Left ventricle myocardium inferior (tissue), 1 donor: ENCODE results near the gene CCDC106. TPM values are rescaled to one million over a fixed set of nuclear protein-coding genes. Genes with fewer than 3 reads are reported as not detected.
A peak's percentile ranks its signal among the peaks of the same experiment; 100 is the strongest.

ENCODE experiments used
- DNase-seq: peaks from one replicate; pipeline ENCODE4 v3.0.0-alpha.2; 2020
- H3K27ac ChIP-seq: fragments of 200-600 bp; replicated peaks from 2 replicates; pipeline ENCODE4 v1.8.0; 2021
- H3K27me3 ChIP-seq: fragments of 200-600 bp; 2 replicates; pipeline ENCODE4 v1.8.0; 2021; ENCODE audit warnings: low read depth
- H3K36me3 ChIP-seq: fragments of 200-600 bp; 2 replicates; pipeline ENCODE4 v1.8.0; 2021
- H3K4me1 ChIP-seq: fragments of 200-600 bp; 2 replicates; pipeline ENCODE4 v1.8.0; 2021
- H3K4me3 ChIP-seq: fragments of 200-600 bp; 2 replicates; pipeline ENCODE4 v1.8.0; 2021; ENCODE audit warnings: mild to moderate bottlenecking, moderate library complexity
- H3K9me3 ChIP-seq: fragments of 200-600 bp; replicated peaks from 2 replicates; pipeline ENCODE4 v1.8.0; 2021
- intact Hi-C: fragments of 100-400 bp; cut with micrococcal nuclease; formaldehyde crosslinking; loops from one replicate; pipeline ENCODE4 v1.11.0; 2022
- total RNA-seq: library from RNA; stranded (reverse); fragmentation: NEBNext Ultra II Directional; extraction: Animal tissue kit (Norgen Biotek cat#: 25700); gene quantifications from one replicate; pipeline ENCODE4 v1.2.1, GENCODE V29; 2021
- TF ChIP-seq, protein P1 (sequence below): fragments of 200-600 bp; IDR thresholded peaks from 2 replicates; pipeline ENCODE4 v1.8.0; 2021; ENCODE audit warnings: antibody characterized with exemption, mild to moderate bottlenecking, borderline replicate concordance
- donor health status: DM: no; HTN: yes; CAD: no; lungs with severe emphysema.

CCDC106 gene
- total RNA-seq, 1 donor from 2014 or later, result 14.6 TPM

GRCh38 chr19:55692681-55693081 is 44.7 kb downstream of the CCDC106 start:
- DNase-seq, result peak; percentile 6
- intact Hi-C loops, result no loop called here
- TF ChIP-seq, protein P1, sequence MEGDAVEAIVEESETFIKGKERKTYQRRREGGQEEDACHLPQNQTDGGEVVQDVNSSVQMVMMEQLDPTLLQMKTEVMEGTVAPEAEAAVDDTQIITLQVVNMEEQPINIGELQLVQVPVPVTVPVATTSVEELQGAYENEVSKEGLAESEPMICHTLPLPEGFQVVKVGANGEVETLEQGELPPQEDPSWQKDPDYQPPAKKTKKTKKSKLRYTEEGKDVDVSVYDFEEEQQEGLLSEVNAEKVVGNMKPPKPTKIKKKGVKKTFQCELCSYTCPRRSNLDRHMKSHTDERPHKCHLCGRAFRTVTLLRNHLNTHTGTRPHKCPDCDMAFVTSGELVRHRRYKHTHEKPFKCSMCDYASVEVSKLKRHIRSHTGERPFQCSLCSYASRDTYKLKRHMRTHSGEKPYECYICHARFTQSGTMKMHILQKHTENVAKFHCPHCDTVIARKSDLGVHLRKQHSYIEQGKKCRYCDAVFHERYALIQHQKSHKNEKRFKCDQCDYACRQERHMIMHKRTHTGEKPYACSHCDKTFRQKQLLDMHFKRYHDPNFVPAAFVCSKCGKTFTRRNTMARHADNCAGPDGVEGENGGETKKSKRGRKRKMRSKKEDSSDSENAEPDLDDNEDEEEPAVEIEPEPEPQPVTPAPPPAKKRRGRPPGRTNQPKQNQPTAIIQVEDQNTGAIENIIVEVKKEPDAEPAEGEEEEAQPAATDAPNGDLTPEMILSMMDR, result no peak

DNA sequence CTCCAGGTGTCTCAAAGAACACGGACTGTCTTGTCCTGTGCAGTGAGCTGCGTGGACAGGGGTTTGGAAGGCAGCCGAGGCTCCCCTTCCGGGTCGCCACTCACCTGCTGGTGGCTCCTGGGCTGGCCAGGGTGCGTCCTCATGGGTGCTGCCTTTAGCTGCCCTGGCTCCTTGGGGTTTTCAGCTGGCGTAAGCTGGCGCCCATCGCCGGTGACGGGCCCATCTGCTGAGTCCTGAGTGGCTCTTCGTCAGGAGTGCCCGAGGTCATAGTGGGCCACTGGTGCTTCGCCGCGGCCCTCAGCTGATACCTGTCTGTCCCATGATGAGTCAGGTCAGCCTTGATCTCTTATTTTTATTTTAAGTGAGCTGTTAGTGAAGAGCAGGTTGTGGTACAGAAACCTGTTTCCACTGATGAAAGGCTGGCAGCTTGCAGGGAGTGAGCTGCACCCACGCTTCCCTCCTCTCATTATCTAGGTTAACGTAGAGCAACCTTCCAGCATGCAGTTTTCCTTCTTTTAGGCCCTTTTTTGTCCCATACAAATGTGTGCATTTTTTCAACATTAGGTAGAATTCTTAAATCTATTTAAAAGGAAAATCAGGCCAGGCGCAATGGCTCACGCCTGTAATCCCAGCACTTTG is 45.4 kb downstream of the CCDC106 start:
- Histone ChIP-seq H3K9me3 (no peaks in the 10 kb centered on the region), H3K4me1 (peaks cover 2% of the 10 kb centered on the region), H3K27me3 (no peaks in the 10 kb centered on the region), H3K27ac (no peak overlapping the region), H3K36me3 (peaks cover 89% of the 10 kb centered on the region), H3K4me3 (no peak overlapping the region)
- intact Hi-C loops, result no loop called here
- DNase-seq, result peak; percentile 9
- TF ChIP-seq, protein P1, result no peak

More at GRCh38 chr19:55692681-55693081, 44.7 kb downstream of the CCDC106 start:
- H3K36me3 ChIP-seq, result peaks cover 94% of the 10 kb centered on the region
- no peak overlapping the region for H3K4me3 ChIP-seq
- H3K9me3 ChIP-seq, result no peaks in the 10 kb centered on the region
- no peak overlapping the region for H3K27ac ChIP-seq
- H3K27me3 ChIP-seq, result no peaks in the 10 kb centered on the region
- peaks cover 10% of the 10 kb centered on the region for H3K4me1 ChIP-seq

DNA sequence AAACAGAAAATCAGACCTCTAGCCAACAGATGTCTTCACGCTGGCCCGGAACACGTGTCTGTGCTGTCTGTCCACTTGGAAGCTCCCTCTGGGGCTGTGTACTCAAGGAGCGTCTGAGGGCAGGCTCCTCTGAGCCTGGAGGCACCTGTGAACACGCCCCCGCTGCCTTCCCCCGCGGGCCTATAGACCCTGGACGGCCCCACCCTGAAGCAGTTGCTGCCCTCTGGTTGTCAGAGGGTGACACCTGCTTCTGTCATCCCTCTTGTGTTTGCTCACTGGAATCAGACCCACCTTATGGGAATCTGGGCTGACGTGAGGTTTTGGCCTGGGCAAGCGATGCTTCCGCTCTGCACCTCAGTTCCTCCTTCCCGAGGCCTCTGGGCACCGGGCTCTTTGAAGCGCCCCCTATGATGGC is 46.2 kb downstream of the CCDC106 start:
- Histone ChIP-seq H3K36me3 (peaks cover 89% of the 10 kb centered on the region), H3K9me3 (no peaks in the 10 kb centered on the region), H3K27ac (no peak overlapping the region), H3K4me3 (no peak overlapping the region), H3K27me3 (no peaks in the 10 kb centered on the region), H3K4me1 (no peaks in the 10 kb centered on the region)
- intact Hi-C loops, result no loop called here
- TF ChIP-seq, protein P1, result no peak
- no peak for DNase-seq

GRCh38 chr19:55694656-55695491 is 46.9 kb downstream of the CCDC106 start:
- TF ChIP-seq, protein P1, result no peak
- Histone ChIP-seq H3K36me3 (peaks cover 89% of the 10 kb centered on the region), H3K4me3 (no peak overlapping the region), H3K27me3 (no peaks in the 10 kb centered on the region), H3K9me3 (no peaks in the 10 kb centered on the region), H3K27ac (no peak overlapping the region), H3K4me1 (no peaks in the 10 kb centered on the region)
- intact Hi-C loops, result no loop called here
- peak; percentile 11 for DNase-seq

- intact Hi-C loops, result no loop called here
- no peaks in the 10 kb centered on the region for H3K27me3 ChIP-seq
- peak; percentile 11 for DNase-seq
Observed at GRCh38 chr19:55695511-55696290, 47.7 kb downstream of the CCDC106 start.

More at GRCh38 chr19:55695511-55696290, 47.7 kb downstream of the CCDC106 start:
- Histone ChIP-seq H3K4me3 (no peak overlapping the region), H3K27ac (no peak overlapping the region), H3K4me1 (no peaks in the 10 kb centered on the region), H3K36me3 (peaks cover 88% of the 10 kb centered on the region), H3K9me3 (no peaks in the 10 kb centered on the region)
- TF ChIP-seq, protein P1, result no peak
